Mesenchymal stem cell (in vitro differentiated cells and primary cell): ENCODE data around the gene SPRR2B.

Experiments
- DNase-seq: peaks from one replicate; pipeline ENCODE4 v3.0.0-alpha.2; 2013
- H2AFZ ChIP-seq: one replicate; pipeline ENCODE4 v1.6.1; 2013; ENCODE audit warnings: low read depth, mild to moderate bottlenecking, control low read depth, inconsistent platforms, low read length, moderate library complexity
- H2AK5ac ChIP-seq: 2 replicates; pipeline ENCODE4 v1.6.1; 2013; ENCODE audit warnings: low read length, moderate library complexity, mild to moderate bottlenecking, inconsistent platforms; ENCODE audit not compliant: severe bottlenecking
- H2BK120ac ChIP-seq: one replicate; pipeline ENCODE4 v1.6.1; 2013; ENCODE audit warnings: low read depth, mild to moderate bottlenecking, inconsistent platforms, low read length, moderate library complexity
- H2BK12ac ChIP-seq, 2 experiments: one replicate each; pipeline ENCODE4 v1.6.1; 2013; ENCODE audit warnings: inconsistent platforms in 2 of 2, low read length in 2 of 2, mild to moderate bottlenecking in 2 of 2, moderate library complexity in 2 of 2, control low read depth in 1 of 2
- H2BK15ac ChIP-seq: one replicate; pipeline ENCODE4 v1.6.1; 2013; ENCODE audit warnings: mild to moderate bottlenecking, low read depth, inconsistent platforms; ENCODE audit not compliant: poor library complexity, severe bottlenecking
- H2BK5ac ChIP-seq: 2 replicates; pipeline ENCODE4 v1.6.1; 2013; ENCODE audit warnings: low read depth, mild to moderate bottlenecking, low read length, control low read depth, inconsistent platforms; ENCODE audit not compliant: poor library complexity, severe bottlenecking
- H3K14ac ChIP-seq, 2 experiments: one replicate each; pipeline ENCODE4 v1.6.1; 2013; ENCODE audit warnings: inconsistent platforms in 2 of 2, low read length in 2 of 2, control low read depth in 1 of 2, mild to moderate bottlenecking in 1 of 2, moderate library complexity in 1 of 2
- H3K18ac ChIP-seq, 2 experiments: one replicate each; pipeline ENCODE4 v1.6.1; 2013; ENCODE audit warnings: inconsistent platforms in 2 of 2, low read length in 2 of 2, control low read depth in 1 of 2, low read depth in 1 of 2, mild to moderate bottlenecking in 1 of 2
- H3K23ac ChIP-seq, 2 experiments: one replicate each; pipeline ENCODE4 v1.6.1; 2013; ENCODE audit warnings: inconsistent platforms in 2 of 2, low read length in 2 of 2, mild to moderate bottlenecking in 2 of 2, moderate library complexity in 2 of 2, control low read depth in 1 of 2
- H3K27ac ChIP-seq: 2 replicates; pipeline ENCODE4 v1.5.1; 2013; ENCODE audit warnings: mild to moderate bottlenecking, moderate library complexity, low read length, control low read depth, inconsistent platforms; ENCODE audit not compliant: poor library complexity, severe bottlenecking
- H3K27me3 ChIP-seq, 2 experiments: 2 replicates each; pipeline versions ENCODE4 v1.6.1 to v1.7.0; 2013; ENCODE audit warnings: low read length in 2 of 2, mild to moderate bottlenecking in 2 of 2, moderate library complexity in 2 of 2, control low read depth in 1 of 2, inconsistent platforms in 1 of 2; ENCODE audit not compliant: control insufficient read depth in 1 of 2, insufficient read depth in 1 of 2
- H3K36me3 ChIP-seq, 2 experiments: 2 replicates each; pipeline versions ENCODE4 v1.6.1 to v1.7.0; 2013; ENCODE audit warnings: low read length in 2 of 2, control low read depth in 1 of 2, inconsistent platforms in 1 of 2, low read depth in 1 of 2, mild to moderate bottlenecking in 1 of 2; ENCODE audit not compliant: insufficient read depth in 2 of 2, control insufficient read depth in 1 of 2
- H3K4ac ChIP-seq, 2 experiments: one replicate each; pipeline ENCODE4 v1.6.1; 2013; ENCODE audit warnings: inconsistent platforms in 2 of 2, low read length in 2 of 2, mild to moderate bottlenecking in 2 of 2, moderate library complexity in 2 of 2, control low read depth in 1 of 2, low read depth in 1 of 2
- H3K4me1 ChIP-seq: 2 replicates; pipeline ENCODE4 v1.6.1; 2013; ENCODE audit warnings: low read depth, low read length, control low read depth; ENCODE audit not compliant: control insufficient read depth, insufficient read depth
- H3K4me2 ChIP-seq: 2 replicates; pipeline ENCODE4 v1.6.1; 2013; ENCODE audit warnings: low read length, mild to moderate bottlenecking, inconsistent platforms; ENCODE audit not compliant: poor library complexity, severe bottlenecking
- H3K4me3 ChIP-seq, 2 experiments: 2 replicates each; pipeline versions ENCODE4 v1.5.1 to v1.7.0; 2013; ENCODE audit warnings: low read length in 2 of 2, mild to moderate bottlenecking in 2 of 2, control low read depth in 1 of 2, low read depth in 1 of 2; ENCODE audit not compliant: insufficient read depth in 1 of 2
- H3K79me1 ChIP-seq: replicated peaks from 2 replicates; pipeline ENCODE4 v1.6.1; 2013; ENCODE audit warnings: mild to moderate bottlenecking, control low read depth, low read length, inconsistent platforms; ENCODE audit not compliant: poor library complexity, severe bottlenecking
- H3K9ac ChIP-seq: 2 replicates; pipeline ENCODE4 v1.7.0; 2013; ENCODE audit warnings: mild to moderate bottlenecking, low read length, moderate library complexity
- H3K9me3 ChIP-seq: 2 replicates; pipeline ENCODE4 v1.7.0; 2013; ENCODE audit warnings: mild to moderate bottlenecking, low read length; ENCODE audit not compliant: control insufficient read depth
- H4K8ac ChIP-seq: one replicate; pipeline ENCODE4 v1.6.1; 2013; ENCODE audit warnings: inconsistent platforms, mild to moderate bottlenecking, low read length, moderate library complexity
- H4K91ac ChIP-seq: one replicate; pipeline ENCODE4 v1.6.1; 2013; ENCODE audit warnings: mild to moderate bottlenecking, low read length, inconsistent platforms
- WGBS: methylation state at CpG from one replicate; pipeline ENCODE4 v1.1.7; 2013; ENCODE audit warnings: mixed read lengths; 5-methylcytosine and 5-hydroxymethylcytosine counted together

SPRR2B gene

GRCh38 chr1:153095764-153096163, 24.4 kb upstream of the SPRR2B start:
- Histone ChIP-seq H3K79me1 (no peaks in the 10 kb centered on the region), H2BK15ac (no peak overlapping the region), H3K23ac (no peak overlapping the region), H3K14ac (no peak overlapping the region), H3K4me1 (no peaks in the 10 kb centered on the region), H3K4me2 (no peak overlapping the region), H3K4me3 (no peak overlapping the region), H2BK120ac (no peak overlapping the region), H3K27me3 (no peaks in the 10 kb centered on the region), H3K36me3 (no peaks in the 10 kb centered on the region), H3K9me3 (no peaks in the 10 kb centered on the region), H2AFZ (no peak overlapping the region), H3K4ac (no peak overlapping the region), H4K8ac (no peak overlapping the region), H3K27ac (no peak overlapping the region), H4K91ac (no peak overlapping the region), H2BK12ac (no peak overlapping the region), H3K18ac (no peak overlapping the region), H3K9ac (no peak overlapping the region), H2AK5ac (no peak overlapping the region), H2BK5ac (no peak overlapping the region)
- no peak for DNase-seq

GRCh38 chr1:153094426-153094825, 23.0 kb upstream of the SPRR2B start, which contains the start of gene SPRR2E:
TSS of gene SPRR2E (minus strand) at chr1:153094526. CDS start at chr1:153093751, 775 bp downstream.
- Histone ChIP-seq H3K4ac (no peak within 1 kb of the TSS), H2BK15ac (no peak within 1 kb of the TSS), H4K91ac (no peak within 1 kb of the TSS), H3K4me2 (no peak within 1 kb of the TSS), H4K8ac (no peak within 1 kb of the TSS), H3K14ac (no peak within 1 kb of the TSS), H3K9ac (no peak within 1 kb of the TSS), H2BK120ac (no peak within 1 kb of the TSS), H2AK5ac (no peak within 1 kb of the TSS), H2BK12ac (no peak within 1 kb of the TSS), H3K27ac (no peak within 1 kb of the TSS), H3K36me3 (no peaks in the 10 kb centered on the region), H3K4me1 (no peaks in the 10 kb centered on the region), H3K18ac (no peak within 1 kb of the TSS), H3K27me3 (no peaks in the 10 kb centered on the region), H2AFZ (no peak within 1 kb of the TSS), H3K9me3 (no peaks in the 10 kb centered on the region), H3K23ac (no peak within 1 kb of the TSS), H2BK5ac (no peak within 1 kb of the TSS), H3K4me3 (no peak within 1 kb of the TSS), H3K79me1 (no peaks in the 10 kb centered on the region)
- no peak for DNase-seq

GRCh38 chr1:153087652-153088051, 16.2 kb upstream of the SPRR2B start:
- H3K9ac ChIP-seq, result no peak overlapping the region
- no peak overlapping the region for H3K4ac ChIP-seq
- H3K36me3 ChIP-seq, result no peaks in the 10 kb centered on the region
- H3K27me3 ChIP-seq, result no peaks in the 10 kb centered on the region
- H2BK15ac ChIP-seq, result no peak overlapping the region
- H2BK120ac ChIP-seq, result no peak overlapping the region
- no peaks in the 10 kb centered on the region for H3K4me1 ChIP-seq
- H3K4me3 ChIP-seq, result no peak overlapping the region
- no peak overlapping the region for H2BK12ac ChIP-seq
- H3K14ac ChIP-seq, result no peak overlapping the region
- WGBS, result 88% methylated on average over 1 of the region's 1 CpG
- no peaks in the 10 kb centered on the region for H3K79me1 ChIP-seq
- H3K27ac ChIP-seq, result no peak overlapping the region
- no peak overlapping the region for H3K4me2 ChIP-seq
- H4K8ac ChIP-seq, result no peak overlapping the region
- H2AK5ac ChIP-seq, result no peak overlapping the region
- no peak for DNase-seq
- no peak overlapping the region for H3K23ac ChIP-seq
- H2BK5ac ChIP-seq, result no peak overlapping the region
- no peak overlapping the region for H4K91ac ChIP-seq
- no peak overlapping the region for H3K18ac ChIP-seq
- no peak overlapping the region for H2AFZ ChIP-seq
- no peaks in the 10 kb centered on the region for H3K9me3 ChIP-seq

GRCh38 chr1:153081736-153082135, 10.3 kb upstream of the SPRR2B start:
- Histone ChIP-seq H3K9me3 (peaks cover 5% of the 10 kb centered on the region), H3K4me3 (no peak overlapping the region), H3K79me1 (no peaks in the 10 kb centered on the region), H2BK120ac (no peak overlapping the region), H3K4ac (no peak overlapping the region), H3K4me2 (no peak overlapping the region), H3K27me3 (no peaks in the 10 kb centered on the region), H3K27ac (no peak overlapping the region), H3K23ac (no peak overlapping the region), H3K36me3 (no peaks in the 10 kb centered on the region), H3K4me1 (no peaks in the 10 kb centered on the region), H3K9ac (no peak overlapping the region), H2BK12ac (no peak overlapping the region), H3K18ac (no peak overlapping the region), H3K14ac (no peak overlapping the region), H2BK5ac (no peak overlapping the region), H4K8ac (no peak overlapping the region), H4K91ac (no peak overlapping the region), H2AFZ (no peak overlapping the region), H2BK15ac (no peak overlapping the region), H2AK5ac (no peak overlapping the region)
- DNase-seq, result no peak
- 100% methylated on average over 1 of the region's 3 CpGs for WGBS
